Measurements from ENCODE around the gene VPS33B.
A peak's percentile ranks its signal among the peaks of the same experiment; 100 is the strongest.
"Not testable (repeated sequence)": the region's sequence is repeated elsewhere in the genome, so short reads cannot be mapped to it uniquely, and the experiment has no call there.

VPS33B gene

DNA sequence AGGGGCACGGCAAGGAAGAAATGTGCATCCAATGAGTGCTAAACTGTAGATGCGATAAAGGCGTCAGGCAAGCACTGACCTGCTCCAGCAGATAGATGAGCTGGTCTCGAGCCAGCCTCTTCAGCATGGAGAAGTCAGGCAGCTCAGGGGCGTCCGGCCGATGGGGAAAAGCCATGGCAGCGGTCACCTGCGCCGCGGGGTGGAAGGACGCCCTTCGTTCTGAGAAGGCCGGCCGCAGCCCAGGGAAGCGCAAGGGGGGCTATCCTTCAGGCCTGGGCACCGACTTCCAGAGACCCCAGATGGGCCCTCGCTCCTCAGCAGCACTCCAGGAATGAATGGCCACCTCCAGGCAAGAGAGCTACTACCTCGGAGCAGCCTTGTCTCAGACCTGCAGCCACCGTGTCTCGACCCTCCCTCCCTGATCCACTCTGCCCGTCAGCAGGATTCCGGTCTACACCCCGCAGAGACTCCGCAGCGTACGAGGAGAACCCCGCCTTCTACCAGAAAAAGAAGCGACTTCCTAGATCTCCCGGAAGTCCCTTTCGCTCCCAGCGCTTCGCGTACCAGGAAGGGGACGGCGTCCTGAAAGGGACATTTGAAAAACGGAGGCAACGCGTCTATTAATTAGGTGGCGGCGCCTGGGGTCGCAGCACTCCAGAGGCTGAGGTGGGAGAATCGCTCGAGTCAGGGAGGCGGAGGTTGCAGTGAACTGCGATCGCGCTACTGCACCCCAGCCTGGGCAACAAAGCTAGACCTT, at the start of gene VPS33B:
Gene VPS33B, minus strand, starts transcription at position 520 of the 757 bp plus-strand sequence. Its CDS starts 345 bp downstream, at position 175.
- peak; percentile 27 to 95 (median 73) for DNase-seq

DNA sequence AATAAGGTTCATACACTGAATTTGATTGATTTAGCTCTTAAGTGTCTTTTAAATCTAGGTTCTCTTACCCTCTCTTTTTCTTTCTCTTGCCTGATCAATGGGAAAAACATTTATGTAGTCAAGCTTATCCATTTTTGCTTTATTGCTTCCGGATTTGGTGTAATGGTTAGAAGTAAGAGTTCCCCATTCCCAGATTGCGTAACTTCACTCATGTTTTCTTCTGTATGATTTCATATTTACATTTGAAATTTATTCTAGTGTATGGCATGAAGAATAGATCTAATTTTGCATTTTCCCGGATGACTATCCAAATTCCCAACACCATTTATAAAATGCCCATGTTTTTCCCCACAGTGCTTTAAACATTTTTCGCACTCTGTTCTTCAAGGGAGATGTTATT, 49.8 kb upstream of the VPS33B start:
- DNase-seq = no peak

DNA sequence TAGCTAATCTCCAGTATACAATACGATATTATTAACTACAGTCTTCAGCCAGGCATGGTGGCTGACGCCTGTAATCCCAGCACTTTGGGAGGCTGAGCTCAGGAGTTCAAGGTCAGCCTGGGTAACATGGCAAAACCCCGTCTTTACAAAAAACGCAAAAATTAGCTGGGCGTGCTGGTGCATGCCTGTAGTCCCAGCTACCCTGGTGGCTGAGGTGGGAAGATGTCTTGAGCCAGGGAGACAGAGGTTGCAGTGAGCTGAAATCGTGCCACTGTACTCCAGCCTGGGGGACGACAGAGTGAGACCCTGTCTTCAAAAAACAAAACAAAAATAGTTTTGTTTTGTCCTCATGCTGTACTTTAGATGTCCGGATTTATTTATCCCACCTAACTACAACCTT, 48.5 kb upstream of the VPS33B start:
- DNase-seq = no peak

DNA sequence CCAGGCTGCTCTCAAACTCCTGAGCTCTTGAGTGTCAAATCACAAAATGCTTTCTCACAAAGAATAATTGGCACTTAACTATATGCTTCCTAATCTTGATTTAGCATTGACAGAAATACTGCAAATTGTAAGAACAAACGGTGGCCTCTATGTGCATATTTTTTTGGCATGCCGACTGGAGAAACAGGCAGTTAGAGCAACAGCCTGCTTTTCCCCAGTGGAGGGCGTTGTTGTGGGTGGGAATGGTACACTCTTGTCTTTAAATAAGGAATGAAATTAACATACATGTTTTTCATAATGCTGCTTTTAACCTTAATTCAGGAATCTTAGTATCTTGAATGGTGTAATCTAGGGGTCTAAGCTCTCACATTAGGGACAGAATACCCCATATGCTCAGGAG, 46.6 kb upstream of the VPS33B start:
- DNase-seq = no peak

DNA sequence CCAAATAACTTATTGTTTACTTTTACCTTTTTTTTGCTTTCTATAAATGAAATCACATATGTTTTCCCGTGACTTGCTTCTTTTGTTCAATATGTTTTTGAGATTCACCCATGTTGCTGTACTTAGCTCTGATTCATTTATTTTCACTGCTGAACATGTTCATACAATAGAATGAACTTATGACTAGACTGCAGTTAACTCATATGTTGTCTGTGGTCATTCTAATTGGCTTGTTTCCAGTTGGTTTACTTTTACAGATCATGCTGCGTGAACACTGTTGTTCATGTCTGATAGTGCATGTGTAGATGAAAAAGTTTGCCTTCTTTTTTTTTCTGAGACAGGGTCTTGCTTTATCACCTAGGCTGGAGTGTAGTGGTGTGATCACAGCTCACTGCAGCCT, 46.0 kb upstream of the VPS33B start:
- DNase-seq = no peak

DNA sequence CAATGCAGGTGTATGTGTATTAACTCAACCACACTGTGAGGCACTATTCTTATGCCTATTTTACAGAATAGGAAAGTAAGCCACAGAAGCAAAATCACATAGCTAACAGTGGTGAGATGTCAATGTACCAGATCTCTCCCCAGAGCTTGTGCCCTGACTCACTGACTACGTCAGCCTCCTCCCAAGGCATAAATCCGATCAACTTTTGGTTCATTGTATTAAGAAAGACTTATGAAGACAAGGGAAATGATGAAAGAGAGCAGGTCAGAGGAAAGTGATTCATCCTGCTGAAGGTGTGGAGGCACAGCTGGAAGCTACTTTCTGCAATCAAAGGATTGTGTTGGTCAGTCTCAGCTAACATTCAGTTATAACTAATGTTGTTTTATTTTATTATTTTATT, 44.6 kb upstream of the VPS33B start:
- DNase-seq = no peak

DNA sequence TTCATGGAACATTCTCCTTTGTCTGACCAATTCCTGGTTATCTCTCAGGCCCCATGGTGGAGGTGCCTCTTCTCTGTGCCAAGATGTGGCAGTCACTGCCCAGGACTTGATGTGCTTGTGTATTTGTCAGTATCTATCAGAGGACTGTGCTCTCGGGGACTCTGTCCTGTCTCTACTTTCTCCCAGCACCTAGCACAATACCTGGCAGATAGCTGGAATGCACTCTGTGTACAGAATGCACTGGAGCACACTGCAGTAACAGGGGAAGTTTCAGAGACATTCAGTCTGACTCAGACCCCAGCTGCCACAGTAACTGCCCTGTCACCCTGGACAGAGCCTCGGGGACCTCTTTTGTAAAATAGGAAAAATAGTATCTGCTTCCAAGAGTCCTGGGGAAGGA, 43.1 kb upstream of the VPS33B start:
- no peak for DNase-seq

DNA sequence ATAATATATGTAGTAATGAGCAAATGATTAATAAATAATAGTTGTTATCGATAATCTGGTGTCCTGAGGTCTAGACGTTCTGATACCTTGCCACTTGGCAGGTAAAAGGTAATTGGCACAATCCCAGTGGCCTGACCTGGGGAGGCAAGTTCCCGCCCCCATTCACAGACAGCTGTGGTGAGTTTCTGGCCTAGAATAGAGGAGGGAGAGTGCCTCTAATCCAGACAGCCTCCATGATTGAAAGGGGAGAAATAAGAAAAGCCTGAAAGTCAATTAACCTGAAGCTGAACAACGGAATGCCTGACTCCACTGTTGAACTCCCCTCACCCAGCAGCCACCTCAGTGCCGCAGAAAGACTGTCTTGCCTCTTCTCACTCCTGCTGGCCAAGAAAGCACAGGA, 39.6 kb upstream of the VPS33B start:
- no peak for DNase-seq

DNA sequence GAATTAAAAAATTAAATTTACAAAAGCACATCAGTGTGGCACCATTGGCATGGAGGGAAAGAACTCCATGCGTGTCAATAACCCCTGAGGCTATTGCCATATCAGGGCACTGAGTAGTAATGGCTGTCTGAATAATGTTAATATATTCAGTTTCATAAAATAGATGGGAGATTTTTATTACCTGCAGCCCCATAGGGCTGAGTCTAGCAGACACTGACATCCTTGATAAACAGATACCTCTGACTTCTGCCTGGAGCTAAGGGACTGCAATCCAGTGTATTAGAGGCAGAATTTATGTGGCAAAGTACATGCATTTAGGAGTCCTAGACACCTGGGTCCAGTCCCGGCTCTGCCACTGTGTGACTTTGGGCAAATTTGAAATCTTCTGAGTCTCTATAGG, 38.8 kb upstream of the VPS33B start:
- no peak for DNase-seq

DNA sequence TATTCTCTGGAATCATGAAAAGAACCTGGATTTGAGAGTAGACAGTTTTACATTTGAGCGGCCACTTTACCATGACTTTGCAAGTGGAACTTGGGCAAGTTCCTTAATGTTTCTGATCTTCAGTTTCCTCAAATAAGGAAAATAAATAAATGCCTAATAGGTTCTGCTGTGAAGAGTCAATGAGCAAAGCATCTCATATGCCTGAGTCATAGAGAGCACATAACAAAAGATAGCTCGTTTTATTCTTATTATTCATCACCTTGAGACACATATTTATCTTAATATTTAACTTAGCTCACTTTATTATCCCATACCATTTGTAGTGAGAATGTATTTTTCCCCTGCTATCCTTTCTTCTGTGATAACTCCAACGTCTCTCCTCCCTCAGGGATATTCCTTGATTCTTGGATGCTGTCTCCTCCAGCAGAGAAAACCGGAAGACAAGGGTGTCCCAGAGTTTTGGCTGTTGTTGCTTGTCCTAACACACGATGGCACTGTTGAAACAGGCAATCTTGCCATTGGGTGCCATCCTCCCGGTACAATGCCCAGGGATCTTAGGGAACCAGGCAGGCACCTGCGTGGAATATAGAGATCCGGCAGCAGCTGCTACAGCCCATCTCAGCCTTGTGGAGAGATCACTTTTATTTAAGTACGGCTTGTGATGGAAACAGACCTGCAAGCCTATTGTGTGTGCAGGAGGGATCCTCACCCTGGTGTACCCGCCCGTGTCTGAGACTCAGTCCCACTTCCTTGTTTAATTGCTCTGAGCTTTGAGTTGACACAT, 33.3 kb upstream of the VPS33B start:
- peak in 44 of 51 donors; percentile 6 to 88 (median 43) for DNase-seq

DNA sequence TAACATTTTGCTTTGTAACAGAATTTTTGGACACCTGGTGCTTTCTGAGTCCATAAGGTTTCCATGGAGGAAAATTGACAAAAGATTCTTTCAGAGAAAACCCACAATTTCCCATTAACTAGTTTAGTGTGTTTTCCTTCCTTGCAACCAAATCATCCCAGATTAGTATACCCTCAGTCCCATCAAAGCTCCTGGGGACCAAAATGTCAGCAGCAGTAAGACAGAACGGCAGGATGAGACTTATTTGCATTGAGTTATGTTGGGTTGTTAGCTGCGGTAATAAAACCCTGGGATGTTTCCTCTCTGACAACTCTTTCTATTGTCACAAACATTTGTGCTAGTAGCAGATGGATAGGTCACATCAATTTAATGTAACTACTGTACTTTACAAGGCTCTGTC, 32.4 kb upstream of the VPS33B start:
- no peak for DNase-seq

DNA sequence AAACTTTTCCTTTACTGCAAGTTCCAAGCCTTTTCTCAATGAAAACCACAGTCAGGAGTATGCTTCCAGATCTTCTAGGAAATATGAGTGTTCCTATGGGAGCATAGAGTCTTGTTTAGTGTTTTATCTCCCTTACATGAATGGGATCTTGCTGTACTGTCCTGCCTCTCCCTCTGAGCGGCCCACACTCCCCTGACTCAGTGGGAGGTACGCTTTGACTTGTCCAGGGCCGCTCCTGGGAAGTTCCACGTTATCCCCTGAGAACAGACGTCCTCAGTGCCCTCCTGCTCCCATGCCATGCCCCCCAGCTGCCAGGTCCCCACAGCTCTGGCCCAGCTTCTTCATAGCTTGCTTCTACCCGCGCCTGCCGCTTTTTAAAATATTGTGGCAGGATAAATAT, 28.9 kb upstream of the VPS33B start:
- no peak for DNase-seq

DNA sequence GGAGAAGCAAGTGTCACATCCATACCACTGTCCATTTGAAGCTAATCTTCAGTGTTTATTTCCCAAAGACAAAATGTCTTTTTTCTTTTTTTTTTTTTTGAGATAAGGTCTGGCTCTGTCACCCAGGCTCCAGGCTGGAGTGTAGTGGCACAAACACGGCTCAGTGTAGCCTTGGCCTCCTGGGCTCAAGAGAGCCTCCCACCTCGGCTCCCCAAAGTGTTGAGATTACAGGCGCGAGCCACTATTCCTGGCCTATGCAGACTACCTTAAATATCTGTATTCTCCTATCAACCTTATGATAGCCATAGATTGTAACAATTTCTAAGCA, 27.7 kb upstream of the VPS33B start:
- no peak for DNase-seq

DNA sequence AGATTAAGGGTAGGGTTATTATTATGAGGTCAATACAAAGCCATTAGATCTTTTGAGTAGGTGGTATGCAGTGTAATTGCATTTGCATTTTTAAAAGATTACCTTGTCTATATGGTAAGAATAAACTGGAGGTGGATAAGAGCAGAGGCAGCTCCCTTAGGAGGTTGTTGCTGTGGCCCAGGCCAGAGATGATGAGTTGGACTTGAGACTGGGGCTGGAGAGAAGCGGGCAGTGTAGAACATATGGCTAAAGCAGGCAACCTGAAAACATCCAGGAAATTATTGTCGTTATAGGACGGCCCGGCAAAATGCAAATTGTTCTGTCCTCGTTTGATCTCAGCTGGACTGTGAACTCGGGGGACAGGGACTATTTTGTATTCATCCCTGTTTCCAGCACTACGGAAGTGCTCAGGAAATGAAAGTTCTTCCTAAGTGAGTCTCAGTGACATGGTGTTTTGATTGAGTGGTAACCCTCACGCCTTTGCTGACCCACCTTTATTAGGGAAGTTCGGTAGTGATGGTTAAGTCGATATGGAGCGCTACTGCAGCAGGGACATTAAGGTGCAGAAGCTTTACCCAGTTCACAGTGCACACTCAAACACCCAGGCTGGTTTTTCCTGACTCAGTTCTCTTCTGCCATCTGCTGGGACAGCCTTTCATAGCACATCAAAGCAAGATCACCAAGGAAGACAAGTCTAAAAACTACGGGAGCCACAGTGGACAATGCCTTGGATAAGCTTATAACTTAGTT, 27.2 kb upstream of the VPS33B start:
- DNase-seq = peak in 38 of 51 donors; percentile 1 to 74 (median 38)

DNA sequence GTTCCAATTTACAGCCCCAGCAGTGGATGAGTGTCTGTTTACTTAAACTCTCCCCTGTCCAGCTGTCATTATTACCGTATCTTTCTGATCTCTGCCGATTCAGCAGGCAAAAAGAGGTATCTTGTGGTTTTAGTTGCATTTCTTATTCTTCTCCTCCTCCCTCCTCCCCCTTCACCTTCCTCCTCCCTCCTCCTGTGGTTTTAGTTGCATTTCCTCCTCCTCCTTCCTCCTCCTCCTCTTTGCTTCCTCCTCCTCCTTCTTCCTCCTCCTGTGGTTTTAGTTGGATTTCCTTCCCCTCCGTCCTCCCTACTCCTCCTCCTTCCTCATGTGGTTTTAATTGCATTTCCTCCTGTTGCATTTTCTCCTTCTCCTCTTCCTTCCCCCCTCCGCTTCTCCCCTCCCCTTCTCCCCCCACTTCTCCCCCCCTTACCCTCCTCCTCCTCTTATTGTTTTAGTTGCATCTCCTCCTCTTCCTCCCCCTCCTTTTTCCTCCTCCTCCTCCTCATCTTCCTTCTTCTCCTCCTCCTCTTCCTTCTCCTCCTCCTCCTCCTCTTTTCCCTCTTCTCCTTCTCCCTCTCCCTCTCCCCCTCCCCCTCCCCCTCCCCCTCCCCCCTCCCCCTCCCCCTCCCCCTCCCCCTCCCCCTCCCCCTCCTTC, 25.3 kb upstream of the VPS33B start:
- no peak for DNase-seq

DNA sequence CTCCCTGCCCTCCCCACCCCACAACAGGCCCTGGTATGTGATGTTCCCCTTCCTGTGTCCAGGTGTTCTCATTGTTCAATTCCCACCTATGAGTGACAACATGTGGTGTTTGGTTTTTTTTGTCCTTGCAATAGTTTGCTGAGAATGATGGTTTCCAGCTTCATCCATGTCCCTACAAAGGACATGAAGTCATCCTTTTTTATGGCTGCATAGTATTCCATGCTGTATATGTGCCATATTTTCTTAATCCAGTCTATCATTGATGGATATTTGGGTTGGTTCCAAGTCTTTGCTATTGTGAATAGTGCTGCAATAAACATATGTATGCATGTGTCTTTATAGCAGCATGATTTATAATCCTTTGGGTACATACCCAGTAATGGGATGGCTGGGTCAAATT, 23.7 kb upstream of the VPS33B start:
- DNase-seq = not testable (repeated sequence)

DNA sequence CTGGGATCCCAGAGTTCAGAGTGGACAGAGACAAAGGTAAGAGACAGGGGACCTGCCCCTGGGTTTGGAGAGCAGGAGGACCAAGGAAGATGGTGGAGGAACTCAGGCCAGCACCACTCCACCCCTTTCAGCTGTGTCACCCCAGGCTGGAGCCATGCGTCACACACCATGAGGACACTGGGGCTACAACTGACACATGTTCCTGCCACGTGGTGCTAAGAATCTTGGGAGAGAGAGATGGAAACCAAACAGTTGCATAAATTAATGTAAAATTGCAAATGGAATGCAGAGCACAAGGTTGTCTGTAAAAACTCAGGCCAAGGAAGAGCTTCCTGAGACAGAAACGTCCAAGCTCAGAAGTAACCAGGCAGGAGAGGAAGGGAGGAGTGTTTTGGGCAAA, 22.7 kb upstream of the VPS33B start:
- DNase-seq = no peak

DNA sequence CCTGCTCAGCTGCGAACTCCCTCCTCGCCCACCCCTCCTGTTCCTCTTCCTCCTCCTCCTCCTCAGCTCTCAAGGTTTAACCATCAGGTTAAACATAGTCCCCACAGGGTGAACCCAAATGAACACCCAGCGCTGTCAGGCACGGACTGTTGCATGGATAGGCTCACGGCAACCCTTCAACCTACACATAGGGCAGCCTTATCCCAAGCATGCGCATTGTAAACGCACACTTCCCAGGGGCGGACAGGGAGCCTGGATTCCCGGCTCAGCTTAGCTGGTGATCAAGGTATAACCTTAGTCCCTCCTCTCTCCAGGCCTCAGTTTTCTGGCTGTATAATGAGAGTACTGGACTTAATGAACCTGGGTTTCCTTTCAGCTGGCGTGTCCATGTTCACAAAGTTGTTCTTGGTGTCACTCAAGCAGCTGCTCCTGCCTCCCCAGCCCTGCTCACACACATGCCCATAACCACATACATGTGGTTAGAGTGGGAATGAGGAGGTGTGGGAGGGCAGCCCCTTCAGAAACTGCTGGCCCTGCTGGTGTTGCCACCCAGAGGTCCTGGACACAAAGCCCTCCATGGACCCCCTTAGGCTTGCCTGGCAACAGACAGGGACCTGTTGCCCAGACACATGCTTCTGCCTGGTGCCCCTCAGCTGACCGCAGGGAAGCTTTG, 20.9 kb upstream of the VPS33B start:
- DNase-seq = no peak

DNA sequence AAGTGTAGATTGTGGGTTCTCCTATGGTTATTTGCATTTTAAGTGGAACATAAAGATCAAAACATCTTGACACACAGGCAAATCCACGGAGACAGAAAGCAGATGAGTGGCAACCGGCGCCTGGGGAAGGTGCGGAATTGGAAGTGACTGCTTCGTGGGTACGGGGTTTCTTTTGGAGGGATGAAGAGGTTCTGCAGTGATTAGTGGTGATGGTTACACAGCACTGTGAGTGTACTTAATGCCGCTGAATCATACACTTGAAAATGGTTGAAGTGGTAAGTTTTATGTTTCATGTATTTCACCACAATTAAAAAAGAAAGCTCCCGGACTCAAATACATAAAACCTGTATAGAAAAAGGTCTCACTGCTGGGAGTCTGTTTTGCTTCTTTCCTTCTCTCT, 18.5 kb upstream of the VPS33B start:
- no peak for DNase-seq

DNA sequence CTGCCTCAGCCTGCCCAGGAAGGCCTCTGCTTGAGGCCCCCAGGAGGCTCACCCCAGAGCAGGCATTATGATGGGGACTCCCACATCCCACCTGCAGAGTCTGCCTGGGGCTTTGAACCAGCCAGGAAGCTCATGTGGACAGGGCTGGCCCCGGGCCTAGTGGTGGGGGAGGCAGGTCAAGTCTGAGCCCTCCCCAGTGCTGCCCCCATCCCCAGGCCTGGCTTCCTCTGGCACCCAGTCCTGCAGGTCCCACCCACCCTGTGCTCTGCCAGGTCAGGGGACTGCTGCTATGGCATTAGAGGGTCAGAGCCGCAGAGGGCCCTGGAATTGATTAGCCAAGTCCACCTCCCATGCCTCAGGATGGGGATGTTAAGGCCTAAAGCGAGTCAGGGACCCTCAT, 17.6 kb upstream of the VPS33B start:
- DNase-seq = no peak

All from hypothalamus (tissue), 51 donors.